Measurements from ENCODE around the gene RPS17. TPM values are rescaled to one million over a fixed set of nuclear protein-coding genes. Genes with fewer than 3 reads are reported as not detected.

Gene RPS17
- total and polyA plus RNA-seq, 10 of the 15 experiments (the other 5 are each of a cell fraction or from before 2014, with no cell fraction given) = 1,223 to 7,871 (median 3,879) TPM

GRCh38 chr15:82540055-82540983 is at the start of gene RPS17 (continued):
- TF ChIP-seq, protein P1, sequence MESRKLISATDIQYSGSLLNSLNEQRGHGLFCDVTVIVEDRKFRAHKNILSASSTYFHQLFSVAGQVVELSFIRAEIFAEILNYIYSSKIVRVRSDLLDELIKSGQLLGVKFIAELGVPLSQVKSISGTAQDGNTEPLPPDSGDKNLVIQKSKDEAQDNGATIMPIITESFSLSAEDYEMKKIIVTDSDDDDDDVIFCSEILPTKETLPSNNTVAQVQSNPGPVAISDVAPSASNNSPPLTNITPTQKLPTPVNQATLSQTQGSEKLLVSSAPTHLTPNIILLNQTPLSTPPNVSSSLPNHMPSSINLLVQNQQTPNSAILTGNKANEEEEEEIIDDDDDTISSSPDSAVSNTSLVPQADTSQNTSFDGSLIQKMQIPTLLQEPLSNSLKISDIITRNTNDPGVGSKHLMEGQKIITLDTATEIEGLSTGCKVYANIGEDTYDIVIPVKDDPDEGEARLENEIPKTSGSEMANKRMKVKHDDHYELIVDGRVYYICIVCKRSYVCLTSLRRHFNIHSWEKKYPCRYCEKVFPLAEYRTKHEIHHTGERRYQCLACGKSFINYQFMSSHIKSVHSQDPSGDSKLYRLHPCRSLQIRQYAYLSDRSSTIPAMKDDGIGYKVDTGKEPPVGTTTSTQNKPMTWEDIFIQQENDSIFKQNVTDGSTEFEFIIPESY (IDR thresholded peaks at IDR 0.05) = no peak
- TF ChIP-seq KLF5 (IDR thresholded peaks at IDR 0.05; ENCODE audit: partially characterized antibody) (peak; percentile 97), HDGF (IDR thresholded peaks at IDR 0.05) (peak; percentile 44; the same call in 1 of the 2 replicates), PML (IDR thresholded peaks at IDR 0.05; ENCODE audit: low read length) (peak; percentile 99), TBL1XR1 (IDR thresholded peaks at IDR 0.05; ENCODE audit: low read depth, low read length) (peak; percentile 63), ZNF622 (IDR thresholded peaks at IDR 0.05) (no peak), GATAD2B (conservative IDR thresholded peaks at IDR 0.05; ENCODE audit: low read depth) (peak; percentile 84), NRF1 (conservative IDR thresholded peaks at IDR 0.05; ENCODE audit: low read depth, low read length) (no peak), SRF (IDR thresholded peaks at IDR 0.05; ENCODE audit: low read depth in 2 of 2, low read length in 2 of 2) (peak in 1 of 2 experiments; percentile 58; a peak in 2 of 4 replicates), ZBTB4 (CRISPR knock-in tag; IDR thresholded peaks at IDR 0.05) (no peak), MXI1 (IDR thresholded peaks at IDR 0.05; ENCODE audit: low read depth, low read length) (peak; percentile 92), ATF3 (IDR thresholded peaks at IDR 0.05; ENCODE audit: borderline replicate concordance, extremely low read depth, low read depth, low read length) (no peak), NFXL1 (IDR thresholded peaks at IDR 0.05; ENCODE audit: borderline replicate concordance) (no peak), GABPA (IDR thresholded peaks at IDR 0.05; ENCODE audit: low read depth) (peak; percentile 96), KAT2A (conservative IDR thresholded peaks at IDR 0.05; ENCODE audit: control insufficient read depth, low read depth, low read length) (peak; percentile 28; the same call in 1 of the 2 replicates), PRDM15 (CRISPR knock-in tag; IDR thresholded peaks at IDR 0.05) (no peak)
- TF ChIP-seq, protein P2, sequence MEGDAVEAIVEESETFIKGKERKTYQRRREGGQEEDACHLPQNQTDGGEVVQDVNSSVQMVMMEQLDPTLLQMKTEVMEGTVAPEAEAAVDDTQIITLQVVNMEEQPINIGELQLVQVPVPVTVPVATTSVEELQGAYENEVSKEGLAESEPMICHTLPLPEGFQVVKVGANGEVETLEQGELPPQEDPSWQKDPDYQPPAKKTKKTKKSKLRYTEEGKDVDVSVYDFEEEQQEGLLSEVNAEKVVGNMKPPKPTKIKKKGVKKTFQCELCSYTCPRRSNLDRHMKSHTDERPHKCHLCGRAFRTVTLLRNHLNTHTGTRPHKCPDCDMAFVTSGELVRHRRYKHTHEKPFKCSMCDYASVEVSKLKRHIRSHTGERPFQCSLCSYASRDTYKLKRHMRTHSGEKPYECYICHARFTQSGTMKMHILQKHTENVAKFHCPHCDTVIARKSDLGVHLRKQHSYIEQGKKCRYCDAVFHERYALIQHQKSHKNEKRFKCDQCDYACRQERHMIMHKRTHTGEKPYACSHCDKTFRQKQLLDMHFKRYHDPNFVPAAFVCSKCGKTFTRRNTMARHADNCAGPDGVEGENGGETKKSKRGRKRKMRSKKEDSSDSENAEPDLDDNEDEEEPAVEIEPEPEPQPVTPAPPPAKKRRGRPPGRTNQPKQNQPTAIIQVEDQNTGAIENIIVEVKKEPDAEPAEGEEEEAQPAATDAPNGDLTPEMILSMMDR (IDR thresholded peaks at IDR 0.05 in 2 of 3, conservative IDR thresholded peaks at IDR 0.05 in 1 of 3; ENCODE audit: control insufficient read depth in 2 of 3, extremely low read depth in 1 of 3, insufficient read depth in 1 of 3, low read depth in 3 of 3, low read length in 3 of 3) = peak; percentile 97 to 100 (median 97); a peak in 5 of 6 replicates
